HL-60/S4 treated with phorbol 12-myristate 13-acetate at 8.2 ng/mL for 4 days and 3 days (cell line): Measurements from ENCODE around the gene CDC42EP3.

Experiments used
- in situ Hi-C: fragments of 300-500 bp; cut with MboI; formaldehyde crosslinking; loops from 2 replicates; pipeline ENCODE4 v1.15.0; 2022; ENCODE audit warnings: low sequenced_read_pairs

The CDC42EP3 gene

DNA sequence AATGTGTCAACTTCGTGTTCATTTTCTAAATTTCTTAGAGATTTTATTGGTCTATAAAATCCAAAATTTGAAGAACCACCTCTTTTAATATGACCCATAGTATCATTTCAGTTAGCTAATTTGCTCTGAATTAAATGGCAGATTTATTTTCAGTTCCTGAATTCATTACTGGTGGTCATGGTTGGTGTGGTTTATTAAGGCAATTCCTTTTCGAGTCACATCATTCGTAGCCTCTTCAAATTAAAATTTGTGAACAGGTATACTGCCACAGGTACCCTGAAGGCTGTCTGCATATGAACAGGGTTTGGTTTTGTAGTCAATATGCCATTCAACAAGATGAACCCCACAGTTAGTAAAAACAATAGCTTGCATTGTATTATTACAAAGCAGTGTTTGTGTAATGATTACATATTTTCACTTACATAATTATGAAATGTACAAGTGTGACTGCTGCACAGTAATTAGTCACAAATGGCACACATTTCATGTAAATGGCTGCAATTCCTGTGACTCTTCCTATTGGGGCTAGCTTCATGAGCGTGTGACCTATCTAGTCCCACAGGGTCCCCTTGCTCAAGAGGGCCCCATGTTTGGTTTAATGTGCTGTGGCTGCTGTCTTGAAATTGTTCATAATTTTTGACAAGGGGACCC is 48.9 kb downstream of the CDC42EP3 start:
- in situ Hi-C loops: no loop called here

DNA sequence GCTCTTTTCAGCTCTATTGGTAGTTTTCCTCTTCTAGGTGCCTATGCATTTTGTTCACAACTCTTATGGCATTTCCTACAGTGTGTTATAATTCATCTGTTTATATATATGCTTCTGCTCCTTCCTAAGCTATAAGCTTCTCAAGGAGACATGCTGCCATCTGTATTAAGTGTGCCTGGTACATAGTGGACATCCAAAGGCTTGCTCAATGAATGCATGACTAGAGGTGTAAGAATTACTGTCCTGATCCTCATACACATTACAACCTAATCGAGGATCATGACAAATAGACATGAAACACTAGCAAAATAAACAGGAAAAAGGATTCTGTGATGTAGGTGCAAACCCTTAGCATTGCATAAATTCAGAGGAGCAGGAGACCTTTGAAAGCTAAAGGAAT is 50.2 kb downstream of the CDC42EP3 start:
- in situ Hi-C loops: no loop called here

DNA sequence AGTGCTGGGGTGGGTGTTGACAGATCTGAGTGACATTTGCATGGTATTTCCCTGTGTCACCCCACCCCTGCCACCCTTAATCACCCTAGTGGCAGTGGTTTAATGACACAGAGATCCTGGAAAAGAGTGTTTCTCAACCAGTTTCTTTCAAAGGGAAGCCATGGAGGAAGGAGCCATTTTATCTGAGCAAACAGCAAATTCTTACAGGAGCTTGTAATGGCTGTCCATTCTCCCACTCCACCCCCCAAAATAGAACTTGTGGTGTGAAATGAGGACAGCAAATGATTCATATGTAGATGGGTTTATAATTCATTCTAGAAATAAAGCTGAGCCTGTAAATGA is 51.5 kb downstream of the CDC42EP3 start:
- in situ Hi-C loops: no loop called here

DNA sequence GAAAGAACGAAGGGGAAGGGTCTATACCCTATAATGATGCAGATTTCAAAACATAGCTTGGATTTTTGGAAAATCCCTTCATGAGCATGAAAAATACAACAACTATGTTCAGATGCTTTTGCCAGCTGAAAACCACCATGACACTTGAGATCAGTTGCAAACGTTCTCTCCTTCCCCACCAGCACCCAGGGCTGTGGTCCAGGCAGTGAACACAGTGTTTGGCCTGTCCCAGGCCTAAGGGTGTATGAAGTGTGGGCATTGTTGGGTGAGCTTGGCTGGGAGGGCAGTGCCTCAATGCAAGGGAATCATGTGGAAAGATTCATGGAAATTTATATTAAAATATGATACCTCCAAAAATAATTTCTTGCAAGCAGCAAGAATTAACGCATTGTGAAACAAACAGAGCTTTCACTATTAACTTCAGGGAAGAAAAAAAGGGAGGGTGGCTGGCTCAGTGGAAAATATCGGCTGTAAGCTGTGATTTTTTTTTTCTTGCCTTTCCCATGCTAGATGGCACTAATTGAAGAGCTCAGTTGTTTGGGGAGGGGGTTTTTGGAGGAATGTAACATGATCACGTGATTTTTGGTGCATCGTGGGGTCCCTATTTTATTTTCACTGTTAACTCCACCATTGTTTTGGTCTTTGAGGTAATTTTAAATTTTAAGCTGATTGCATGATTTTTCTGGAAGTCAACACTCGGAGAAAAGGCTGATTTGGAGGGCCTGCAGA is 52.0 kb downstream of the CDC42EP3 start:
- in situ Hi-C loops: no loop called here

DNA sequence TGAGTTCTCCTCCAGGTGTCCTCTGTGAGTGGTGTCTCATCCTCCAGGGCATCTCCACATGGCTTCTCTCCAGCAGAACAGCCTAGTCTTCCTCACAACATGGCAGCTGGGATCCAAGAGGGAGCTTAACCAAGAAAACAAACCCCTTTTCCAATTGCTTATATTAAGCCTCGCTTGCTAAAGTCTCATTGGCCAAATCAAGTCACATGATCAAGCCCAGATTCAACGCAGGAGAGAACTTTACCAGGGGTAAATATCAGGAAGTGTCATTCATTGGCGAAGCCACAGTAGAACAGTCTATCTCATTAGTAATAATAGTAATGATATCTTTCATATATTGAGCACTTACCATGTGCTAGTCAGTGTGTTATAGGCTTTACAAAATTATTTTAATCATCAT is 53.1 kb downstream of the CDC42EP3 start:
- in situ Hi-C loops: no loop called here

DNA sequence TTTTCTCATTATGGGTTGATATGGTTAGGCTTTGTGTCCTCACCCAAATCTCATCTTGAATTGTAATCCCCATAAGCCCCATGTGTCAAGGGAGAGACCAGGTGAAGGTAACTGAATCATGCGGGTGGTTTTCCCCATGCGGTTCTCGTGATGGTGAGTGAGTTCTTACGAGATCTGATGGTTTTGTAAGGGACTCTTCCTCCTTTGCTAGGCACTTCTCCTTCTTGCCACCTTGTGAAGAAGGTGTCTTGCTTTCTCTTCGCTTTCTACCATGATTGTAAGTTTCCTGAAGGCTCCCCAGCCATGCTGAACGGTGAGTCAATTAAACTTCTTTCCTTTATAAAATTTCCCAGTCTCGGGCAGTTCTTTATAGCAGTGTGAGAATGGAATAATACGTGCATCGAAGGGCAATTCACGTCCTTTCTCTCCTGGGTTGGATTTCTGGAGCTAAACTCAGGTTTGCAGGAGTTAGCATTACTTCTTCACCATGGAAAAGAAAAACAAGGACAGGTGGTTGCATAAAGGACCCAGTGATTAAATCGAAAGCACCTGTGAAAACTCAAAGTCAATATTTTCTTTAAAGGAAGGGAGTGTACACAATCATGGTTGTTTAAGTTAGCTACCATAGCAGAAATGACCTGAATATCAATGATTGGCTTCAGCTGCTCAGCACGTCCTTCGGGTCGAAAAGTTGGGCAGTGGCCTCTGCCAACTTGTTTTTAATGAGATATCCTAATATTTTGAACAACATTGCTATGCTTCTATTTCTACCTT is 54.1 kb downstream of the CDC42EP3 start:
- in situ Hi-C loops: no loop called here

DNA sequence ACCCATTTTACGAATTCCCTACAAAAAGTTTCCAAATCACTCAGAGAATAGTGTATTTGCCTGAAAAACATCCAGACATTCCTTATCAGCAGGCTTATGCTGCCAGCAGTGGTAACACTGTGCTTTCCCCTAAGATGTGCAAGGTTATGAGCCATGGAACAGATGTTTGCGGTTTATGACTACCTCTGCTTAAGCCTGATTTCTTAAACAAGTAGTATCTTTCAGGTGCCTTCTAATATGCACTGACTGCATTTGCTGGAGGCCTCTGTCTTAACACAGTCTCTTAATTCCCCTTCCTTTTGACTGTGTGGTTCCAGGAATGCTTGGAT is 54.8 kb downstream of the CDC42EP3 start:
- in situ Hi-C loops: no loop called here

DNA sequence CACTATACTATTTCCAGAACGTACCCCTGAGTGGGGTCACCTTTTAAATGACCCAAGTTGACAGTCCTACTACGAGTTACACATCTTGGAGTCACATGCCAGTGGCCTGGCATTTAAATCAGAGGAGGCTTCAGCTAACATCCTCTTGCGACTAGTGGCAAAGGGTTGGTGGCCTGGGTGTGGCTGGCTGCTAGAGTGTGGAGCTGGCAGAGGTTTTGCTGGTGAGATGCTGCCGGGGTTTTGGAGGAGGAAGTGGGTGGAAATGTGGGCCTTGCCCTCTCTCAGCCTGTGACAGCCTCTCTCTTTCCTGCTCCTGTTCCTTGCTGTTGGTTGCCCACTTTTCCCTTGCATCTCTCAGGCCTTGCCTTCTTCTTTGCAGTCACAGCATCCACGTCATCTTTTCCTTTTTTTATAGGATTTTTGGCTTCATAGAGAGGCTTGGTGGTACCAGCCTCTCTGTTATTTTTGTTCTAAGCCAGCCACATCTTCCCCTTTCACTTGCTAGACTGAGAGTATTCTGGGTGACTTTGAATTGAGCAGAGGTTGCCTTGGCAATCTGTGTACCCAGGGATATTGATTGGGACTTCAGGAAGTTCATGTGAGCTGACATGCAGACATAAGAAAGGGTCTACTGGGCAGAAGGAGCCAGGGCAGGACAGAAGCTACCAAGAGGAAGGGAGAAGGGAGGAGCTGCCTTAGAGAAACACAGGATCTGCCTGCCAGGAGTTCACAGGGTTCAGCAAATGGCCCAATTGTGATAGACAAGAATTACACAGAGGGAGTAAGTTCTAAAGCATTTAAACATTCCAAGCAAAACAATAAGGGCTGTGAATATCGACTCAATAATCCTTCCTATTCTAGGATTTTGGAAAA is 55.4 kb downstream of the CDC42EP3 start:
- in situ Hi-C loops: no loop called here

DNA sequence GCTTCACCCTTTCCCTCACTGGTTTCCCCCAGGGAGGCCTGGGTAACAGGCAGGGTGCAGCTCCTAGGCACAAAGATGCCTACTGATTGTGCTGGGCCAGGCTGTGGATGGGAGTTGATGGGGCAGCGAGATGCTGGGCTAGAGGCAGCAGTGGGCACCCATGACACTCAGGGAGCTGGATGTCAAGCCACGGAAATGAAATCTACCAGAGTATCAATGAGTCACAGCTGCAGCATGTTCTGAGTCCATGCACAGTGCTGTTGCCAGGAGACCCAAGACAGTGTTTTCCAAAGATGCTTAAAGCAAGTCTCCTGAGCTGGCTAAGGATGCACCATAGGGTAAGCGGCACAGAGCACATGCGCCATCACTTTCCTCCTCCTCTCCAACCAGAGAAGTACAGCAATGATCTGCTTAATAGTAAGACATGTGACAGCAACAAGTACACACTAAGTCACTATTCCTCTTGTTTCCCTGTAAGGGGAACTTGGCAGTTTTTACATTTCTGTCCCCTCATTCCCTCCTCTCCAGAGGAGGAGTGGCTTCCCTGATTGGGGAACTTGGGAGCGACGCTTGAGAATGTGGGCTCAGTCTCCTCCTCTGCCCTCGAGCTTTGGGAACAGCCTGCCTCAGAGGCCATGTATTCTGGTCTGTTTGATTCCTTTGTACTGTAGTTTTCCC is 57.2 kb downstream of the CDC42EP3 start:
- in situ Hi-C loops: no loop called here

DNA sequence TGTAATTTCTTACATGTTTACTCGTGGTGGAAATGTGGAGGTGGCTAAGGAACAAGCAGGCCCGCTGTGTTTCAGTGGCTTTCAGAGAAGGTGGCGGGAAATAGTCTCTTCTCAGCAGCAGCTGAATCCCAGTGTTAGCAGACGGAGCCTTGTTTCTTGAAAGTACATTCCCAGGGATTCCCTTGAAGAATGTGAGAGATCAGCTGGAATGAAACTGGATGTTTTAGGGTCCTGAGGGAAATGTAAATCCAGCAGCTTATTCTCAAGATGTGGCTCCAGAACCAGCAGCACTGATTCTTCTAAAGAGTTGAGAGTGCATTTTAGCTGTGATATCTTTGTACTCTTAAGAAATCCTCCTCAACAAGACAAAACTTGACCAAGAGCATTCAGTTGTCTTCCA is 59.1 kb downstream of the CDC42EP3 start:
- in situ Hi-C loops: no loop called here

DNA sequence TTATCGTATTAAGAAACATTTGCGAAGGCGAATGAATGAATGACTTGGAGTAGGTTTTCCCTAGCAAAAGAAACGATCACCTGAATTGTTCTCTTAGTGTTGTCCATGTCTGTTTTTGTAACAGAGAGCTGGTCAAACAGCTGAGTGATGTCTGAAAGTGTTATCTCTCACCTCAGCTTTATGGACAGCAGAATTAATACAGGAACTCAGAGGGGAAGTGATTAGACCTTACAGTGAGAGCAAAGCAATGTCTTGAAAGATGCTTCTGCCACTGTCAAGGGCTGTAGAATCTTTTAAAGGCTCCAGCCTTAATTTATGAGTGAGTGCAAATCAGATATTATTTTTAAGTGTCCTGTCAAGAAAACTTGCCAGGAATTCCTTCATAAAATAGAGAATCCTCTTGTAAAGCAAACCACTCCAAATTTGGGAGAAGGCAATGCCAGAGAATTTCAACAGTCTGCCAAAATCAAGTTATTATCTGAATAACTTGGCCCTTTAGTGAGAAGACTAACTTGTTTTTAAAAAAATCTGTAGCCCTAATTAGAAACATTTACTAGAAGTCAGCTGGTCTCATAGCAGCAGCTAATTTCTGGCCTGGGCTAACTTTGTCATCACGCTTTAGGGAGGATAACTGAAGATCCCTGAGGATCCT is 60.7 kb downstream of the CDC42EP3 start:
- in situ Hi-C loops: no loop called here

DNA sequence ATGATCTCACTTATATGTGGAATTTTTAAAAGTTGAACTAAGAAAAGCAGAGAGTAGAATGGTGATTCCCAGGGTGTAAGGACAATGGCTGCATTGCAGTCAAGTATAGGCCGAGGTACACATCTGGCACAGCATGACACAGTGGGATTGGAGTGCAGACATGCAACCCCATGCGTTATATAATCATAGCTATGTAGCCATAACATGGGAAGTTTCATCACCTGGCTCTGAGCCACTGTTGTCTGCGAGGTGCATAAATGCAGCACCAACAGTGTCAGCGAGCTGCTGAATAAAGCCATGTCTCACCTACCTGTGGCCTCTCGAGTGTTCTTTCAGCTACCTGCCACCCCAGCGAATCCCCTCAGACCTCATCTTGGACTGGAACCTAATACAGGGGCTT is 61.7 kb downstream of the CDC42EP3 start:
- in situ Hi-C loops: no loop called here

DNA sequence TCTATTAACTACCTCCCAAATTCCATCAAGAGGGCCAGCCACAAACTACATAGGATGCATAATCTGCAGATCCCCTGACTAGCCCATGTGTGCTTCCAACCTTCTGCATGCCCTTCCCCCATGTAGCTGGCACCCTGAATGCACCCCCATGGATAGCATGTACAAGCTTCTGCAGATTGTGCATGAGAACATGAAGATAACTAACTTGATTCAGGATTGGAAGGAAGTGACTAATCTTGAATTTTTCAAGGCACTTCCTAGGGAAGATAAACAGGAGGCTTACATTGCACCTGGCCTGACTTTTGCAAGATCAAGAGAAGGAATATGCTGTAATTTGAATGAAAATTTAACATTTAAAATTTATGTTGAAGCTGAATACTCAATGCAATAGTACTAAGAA is 66.7 kb downstream of the CDC42EP3 start:
- in situ Hi-C loops: no loop called here

DNA sequence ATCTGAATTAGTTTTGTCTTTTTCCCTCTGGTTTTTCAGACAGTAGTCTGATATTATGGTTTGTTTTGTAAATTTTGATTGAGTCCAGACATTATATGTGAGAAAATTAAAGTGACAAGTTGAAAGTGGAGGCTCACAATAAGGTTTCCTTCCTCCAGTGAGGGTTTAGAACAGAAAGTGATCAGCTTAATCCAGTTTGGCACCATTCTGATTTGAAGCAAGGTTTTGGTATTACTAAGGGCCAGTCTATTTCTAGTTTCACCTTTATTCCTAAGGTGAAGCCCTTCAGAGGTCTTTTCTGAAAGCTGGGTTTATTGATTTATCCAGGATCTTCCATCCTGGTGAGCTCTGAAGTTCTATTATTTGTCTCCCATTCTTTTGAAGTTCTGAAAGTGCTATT is 68.7 kb downstream of the CDC42EP3 start:
- in situ Hi-C loops: no loop called here

DNA sequence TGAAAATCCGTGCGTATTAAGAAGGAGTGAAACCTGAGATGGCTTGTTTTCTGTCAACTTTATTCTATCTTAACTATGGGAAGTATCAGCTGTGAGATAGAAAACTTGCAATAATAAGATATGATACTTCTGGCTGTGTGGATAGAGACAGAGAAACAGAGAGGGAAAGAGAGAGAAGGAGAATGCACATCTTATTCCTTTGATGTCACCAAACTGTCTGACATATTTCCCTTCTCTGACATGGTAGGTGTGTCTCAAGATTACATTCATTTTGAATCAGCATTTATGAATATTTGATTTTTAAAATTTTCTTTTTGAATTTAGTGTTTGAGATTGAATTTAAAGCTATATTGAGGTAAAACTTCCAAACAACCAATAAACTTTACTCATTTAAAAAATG is 69.4 kb downstream of the CDC42EP3 start:
- in situ Hi-C loops: no loop called here

DNA sequence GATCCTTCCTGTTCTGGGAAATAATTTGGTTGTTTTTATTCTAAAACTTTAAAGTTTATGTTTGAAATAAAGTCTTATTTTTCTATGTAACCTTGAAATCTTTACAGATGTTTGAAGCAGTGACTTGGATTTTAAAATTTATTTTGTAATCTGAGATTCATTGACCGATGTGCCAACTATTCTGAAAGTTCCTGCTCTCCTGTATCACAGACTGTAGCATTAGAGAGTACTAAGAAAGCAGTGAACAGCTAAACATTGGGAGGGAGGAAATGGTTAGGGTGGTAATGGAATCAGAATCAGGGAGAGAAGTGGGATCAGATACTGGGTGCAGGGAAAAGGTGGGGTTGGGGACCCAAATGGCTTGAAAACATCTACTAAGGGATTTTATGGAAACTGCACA is 69.9 kb downstream of the CDC42EP3 start:
- in situ Hi-C loops: no loop called here

DNA sequence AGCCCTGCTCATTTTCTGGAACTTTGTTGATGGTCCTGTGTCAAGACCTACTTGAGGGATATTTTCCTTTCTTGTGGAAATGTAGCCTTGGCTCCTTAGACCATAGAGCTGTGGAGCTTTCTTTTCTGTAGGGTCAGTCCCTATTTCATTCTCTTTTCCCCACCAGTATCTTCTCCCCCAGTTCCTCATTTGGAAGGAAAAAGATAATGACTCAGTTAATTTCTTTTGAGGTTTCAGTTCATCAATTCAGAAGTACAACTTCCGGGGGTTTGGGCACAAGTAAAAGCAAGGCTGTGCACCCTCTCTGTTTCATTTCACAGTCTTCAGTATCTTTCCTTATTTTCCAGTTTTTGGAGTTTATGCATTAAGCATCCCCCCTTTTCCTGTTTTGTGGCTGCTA is 70.7 kb downstream of the CDC42EP3 start:
- in situ Hi-C loops: no loop called here

DNA sequence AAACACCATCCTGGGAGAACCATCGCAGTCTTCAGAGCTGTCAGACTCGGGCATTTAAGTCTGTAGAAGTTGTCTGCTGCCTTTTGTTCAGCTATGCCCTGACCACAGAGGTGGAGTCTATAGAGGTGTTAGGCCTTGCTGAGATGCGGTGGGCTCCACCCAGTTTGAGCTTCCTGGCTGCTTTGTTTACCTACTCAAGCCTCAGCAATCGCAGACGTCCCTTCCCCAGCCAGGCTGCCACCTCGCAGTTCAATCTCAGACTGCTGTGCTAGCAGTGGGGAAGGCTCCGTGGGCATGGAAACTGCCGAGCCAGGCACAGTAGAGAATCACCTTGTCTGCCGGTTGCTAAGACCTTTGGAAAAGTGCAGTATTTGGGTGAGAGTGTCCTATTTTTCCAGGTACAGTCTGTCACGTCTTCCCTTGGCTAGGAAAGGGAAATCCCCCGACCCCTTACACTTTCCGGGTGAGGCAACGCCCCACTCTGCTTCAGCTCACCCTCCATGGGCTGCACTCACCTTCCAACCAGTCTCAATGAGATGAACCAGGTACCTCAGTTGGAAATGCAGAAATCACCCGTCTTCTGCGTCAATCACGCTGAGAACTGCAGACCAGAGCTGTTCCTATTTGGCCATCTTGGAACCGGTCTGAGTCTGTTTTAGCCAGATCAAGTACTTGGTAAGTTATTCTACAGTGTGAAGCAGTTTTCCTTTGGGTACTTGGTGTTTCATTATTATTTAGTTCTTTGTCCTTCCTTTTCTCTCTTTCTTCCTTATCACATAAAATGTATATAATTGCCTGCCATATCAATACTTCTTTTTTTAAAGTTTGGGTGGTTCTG is 71.5 kb downstream of the CDC42EP3 start:
- in situ Hi-C loops: no loop called here

DNA sequence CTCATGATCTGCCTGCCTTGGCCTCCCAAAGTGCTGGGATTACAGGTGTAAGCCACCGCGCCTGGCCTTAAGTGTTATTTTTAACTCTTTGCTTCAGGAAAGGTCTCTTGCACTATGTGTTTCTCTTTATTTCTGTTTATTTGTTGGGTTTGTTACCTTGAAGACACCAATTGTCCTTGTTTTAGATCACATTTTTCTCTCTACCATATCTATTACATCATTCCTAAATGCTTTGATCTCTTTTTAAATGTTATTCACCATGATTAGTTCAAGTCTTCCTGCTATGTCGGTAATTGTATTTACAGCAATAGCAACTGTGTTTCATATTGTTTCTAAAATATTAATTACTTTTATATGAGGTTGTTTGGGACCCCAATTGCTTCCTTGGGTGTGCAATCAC is 77.7 kb downstream of the CDC42EP3 start:
- in situ Hi-C loops: no loop called here
